ENCODE measurements around the gene PPP4R3A. TPM values are rescaled to one million over a fixed set of nuclear protein-coding genes. Genes with fewer than 3 reads are reported as not detected.

PPP4R3A gene
- total RNA-seq, 1 donor from 2014 or later = 119 TPM

- Histone ChIP-seq H3K36me3 (ENCODE audit: control insufficient read depth, insufficient read depth, low read length) (no peaks in the 10 kb centered on the region), H3K4me3 (ENCODE audit: low read depth, low read length) (no peak overlapping the region), H3K27me3 (ENCODE audit: control insufficient read depth, insufficient read depth, low read length) (no peaks in the 10 kb centered on the region)
- no peak for FAIRE-seq
- no peak for TF ChIP-seq CTCF (IDR thresholded peaks at IDR 0.05; ENCODE audit: insufficient read depth, low read length, severe bottlenecking)
- no peak for DNase-seq (ENCODE audit: low read depth)
Measured at GRCh38 chr14:91520138-91520537, 10.0 kb upstream of the PPP4R3A start.

- DNase-seq (ENCODE audit: low read depth) (no peak), FAIRE-seq (no peak)
- H3K27me3 ChIP-seq (ENCODE audit: control insufficient read depth, insufficient read depth, low read length) = no peaks in the 10 kb centered on the region
- no peak overlapping the region for H3K4me3 ChIP-seq (ENCODE audit: low read depth, low read length)
- TF ChIP-seq CTCF (IDR thresholded peaks at IDR 0.05; ENCODE audit: insufficient read depth, low read length, severe bottlenecking) = no peak
- H3K36me3 ChIP-seq (ENCODE audit: control insufficient read depth, insufficient read depth, low read length) = no peaks in the 10 kb centered on the region
Measured at GRCh38 chr14:91519239-91520036, 9.3 kb upstream of the PPP4R3A start.

GRCh38 chr14:91516663-91517388 lies 6.7 kb upstream of the PPP4R3A start:
- H3K27me3 ChIP-seq (ENCODE audit: control insufficient read depth, insufficient read depth, low read length) = no peaks in the 10 kb centered on the region
- H3K36me3 ChIP-seq (ENCODE audit: control insufficient read depth, insufficient read depth, low read length) = no peaks in the 10 kb centered on the region
- DNase-seq (ENCODE audit: low read depth) = no peak
- no peak overlapping the region for H3K4me3 ChIP-seq (ENCODE audit: low read depth, low read length)
- TF ChIP-seq CTCF (IDR thresholded peaks at IDR 0.05; ENCODE audit: insufficient read depth, low read length, severe bottlenecking) = no peak
- no peak for FAIRE-seq

GRCh38 chr14:91515979-91516378 lies 5.9 kb upstream of the PPP4R3A start:
- DNase-seq (ENCODE audit: low read depth) (peak; percentile 50), FAIRE-seq (no peak)
- no peak overlapping the region for H3K4me3 ChIP-seq (ENCODE audit: low read depth, low read length)
- H3K27me3 ChIP-seq (ENCODE audit: control insufficient read depth, insufficient read depth, low read length) = no peaks in the 10 kb centered on the region
- no peak for TF ChIP-seq CTCF (IDR thresholded peaks at IDR 0.05; ENCODE audit: insufficient read depth, low read length, severe bottlenecking)
- H3K36me3 ChIP-seq (ENCODE audit: control insufficient read depth, insufficient read depth, low read length) = no peaks in the 10 kb centered on the region

GRCh38 chr14:91511043-91511383 lies 903 bp upstream of the PPP4R3A start:
- FAIRE-seq (no peak), DNase-seq (ENCODE audit: low read depth) (peak; percentile 31)
- Histone ChIP-seq H3K36me3 (ENCODE audit: control insufficient read depth, insufficient read depth, low read length) (peaks cover 3% of the 10 kb centered on the region), H3K27me3 (ENCODE audit: control insufficient read depth, insufficient read depth, low read length) (no peaks in the 10 kb centered on the region), H3K4me3 (ENCODE audit: low read depth, low read length) (peak overlapping the region; percentile 95)
- TF ChIP-seq CTCF (IDR thresholded peaks at IDR 0.05; ENCODE audit: insufficient read depth, low read length, severe bottlenecking) = no peak

Measured in bronchial epithelial cell (primary cell).